ENCODE results near the gene C2orf92.

C2orf92 gene

GRCh38 chr2:97657986-97658690, 11.4 kb upstream of the C2orf92 start:
- H3K9me3 ChIP-seq (ENCODE audit: control insufficient read depth, insufficient read depth, low read depth, low read length): no peaks in the 10 kb centered on the region
- 0 out of 2 replicates have a peak, but pooled peaks cover 2% of the 10 kb centered on the region for H3K4me1 ChIP-seq (ENCODE audit: control insufficient read depth, insufficient read depth, low read length)
- no peak overlapping the region for H3K27ac ChIP-seq (ENCODE audit: extremely low read depth, low read depth, low read length)
- no peak overlapping the region for H3K4me3 ChIP-seq (ENCODE audit: low read depth, low read length)
- ChIA-PET POLR2A (interaction anchor here (4.8 kb wide), 1 partner anchor 12 kb away, joined by 16 read pairs; the partner anchor contains the start of gene COX5B), CTCF (no interaction called here)
- peaks cover 0 to 77% of the 10 kb centered on the region in 2 experiments; a peak in 2 of 3 replicates for H3K36me3 ChIP-seq (ENCODE audit: control insufficient read depth in 2 of 2, insufficient read depth in 1 of 2, low read length in 2 of 2)
- TF ChIP-seq ZNF155 (tag by site-specific recombination; IDR thresholded peaks at IDR 0.05) (no peak), ZNF658 (tag by site-specific recombination; IDR thresholded peaks at IDR 0.05) (no peak), ZNF677 (tag by site-specific recombination; IDR thresholded peaks at IDR 0.05) (no peak)

- Histone ChIP-seq H3K27ac (ENCODE audit: extremely low read depth, low read depth, low read length) (no peak overlapping the region), H3K9me3 (ENCODE audit: control insufficient read depth, insufficient read depth, low read depth, low read length) (no peaks in the 10 kb centered on the region), H3K4me3 (ENCODE audit: low read depth, low read length) (no peak overlapping the region), H3K36me3 (ENCODE audit: control insufficient read depth in 2 of 2, insufficient read depth in 1 of 2, low read length in 2 of 2) (peaks cover 0 to 74% of the 10 kb centered on the region in 2 experiments; a peak in 2 of 3 replicates), H3K4me1 (ENCODE audit: control insufficient read depth, insufficient read depth, low read length) (0 out of 2 replicates have a peak, but pooled peaks cover 2% of the 10 kb centered on the region)
- ChIA-PET CTCF (no interaction called here), POLR2A (no interaction called here)
- TF ChIP-seq ZNF645 (tag by site-specific recombination; IDR thresholded peaks at IDR 0.05) (no peak), ZNF529 (tag by site-specific recombination; IDR thresholded peaks at IDR 0.05; ENCODE audit: insufficient replicate concordance) (no peak), ZNF530 (tag by site-specific recombination; IDR thresholded peaks at IDR 0.05; ENCODE audit: low read depth) (no peak), ZNF335 (tag by site-specific recombination; conservative IDR thresholded peaks at IDR 0.05) (no peak), SP2 (tag by site-specific recombination; IDR thresholded peaks at IDR 0.05) (no peak), ZNF610 (tag by site-specific recombination; IDR thresholded peaks at IDR 0.05; ENCODE audit: borderline replicate concordance) (no peak), ZNF792 (tag by site-specific recombination; IDR thresholded peaks at IDR 0.05) (no peak), ZNF585B (tag by site-specific recombination; IDR thresholded peaks at IDR 0.05) (no peak), ZNF518A (tag by site-specific recombination; conservative IDR thresholded peaks at IDR 0.05; ENCODE audit: low read depth) (no peak), ZSCAN18 (tag by site-specific recombination; IDR thresholded peaks at IDR 0.05) (no peak), MYNN (tag by site-specific recombination; IDR thresholded peaks at IDR 0.05; ENCODE audit: borderline replicate concordance) (no peak), BCL11B (tag by site-specific recombination; IDR thresholded peaks at IDR 0.05; ENCODE audit: low read depth) (no peak), ZNF10 (tag by site-specific recombination; IDR thresholded peaks at IDR 0.05) (no peak), TCF7L2 (IDR thresholded peaks at IDR 0.05; ENCODE audit: borderline replicate concordance, low read depth, low read length) (no peak), ZNF768 (tag by site-specific recombination; IDR thresholded peaks at IDR 0.05) (no peak), ZSCAN30 (tag by site-specific recombination; IDR thresholded peaks at IDR 0.05) (no peak), ZNF280D (tag by site-specific recombination; IDR thresholded peaks at IDR 0.05) (no peak)
Observed at GRCh38 chr2:97658691-97659157, 10.8 kb upstream of the C2orf92 start.
